Measurements from ENCODE around the gene SKA1. TPM values are rescaled to one million over a fixed set of nuclear protein-coding genes. Genes with fewer than 3 reads are reported as not detected.
A peak's percentile ranks its signal among the peaks of the same experiment; 100 is the strongest.
"Not testable (repeated sequence)": the region's sequence is repeated elsewhere in the genome, so short reads cannot be mapped to it uniquely, and the experiment has no call there.

Gene SKA1
- total RNA-seq, 1 donor from 2014 or later, result 4.7 TPM

DNA sequence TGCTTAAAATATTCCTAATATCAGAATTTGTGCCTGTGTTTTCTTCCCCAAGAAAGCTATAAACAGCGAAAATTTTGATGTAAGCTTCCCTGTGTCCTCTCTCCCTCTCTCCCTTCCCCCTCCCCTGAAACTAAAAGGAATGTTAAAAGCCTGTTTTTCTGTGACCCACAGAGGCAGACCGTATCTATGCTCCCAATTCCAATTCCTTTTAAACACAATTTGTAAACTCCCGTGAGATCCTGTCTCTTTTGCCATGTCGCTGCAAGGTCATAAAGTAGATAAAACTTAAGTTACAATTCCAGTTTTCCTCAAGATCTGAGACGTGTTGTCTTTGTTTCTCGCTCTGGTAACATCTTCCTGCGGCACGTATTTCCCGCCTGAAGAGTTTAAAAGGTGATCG is 23.3 kb downstream of the SKA1 start:
- TF ChIP-seq CTCF (IDR thresholded peaks at IDR 0.05; ENCODE audit: unreplicated experiment), result no peak
- Mint-ChIP-seq H3K4me3 (ENCODE audit: unreplicated experiment) (no peak overlapping the region), H3K36me3 (ENCODE audit: low read depth, unreplicated experiment) (no peaks in the 10 kb centered on the region), H3K27me3 (ENCODE audit: unreplicated experiment) (peaks cover 10% of the 10 kb centered on the region), H3K27ac (ENCODE audit: unreplicated experiment) (peak overlapping the region; percentile 9), H3K9me3 (ENCODE audit: unreplicated experiment) (no peaks in the 10 kb centered on the region), H3K4me1 (ENCODE audit: unreplicated experiment) (peaks cover 16% of the 10 kb centered on the region)
- no peak for DNase-seq (ENCODE audit: low spot score)

GRCh38 chr18:50398947-50399346 is 24.1 kb downstream of the SKA1 start:
- no peaks in the 10 kb centered on the region for H3K9me3 Mint-ChIP-seq (ENCODE audit: unreplicated experiment)
- no peak overlapping the region for H3K4me3 Mint-ChIP-seq (ENCODE audit: unreplicated experiment)
- peaks cover 17% of the 10 kb centered on the region for H3K4me1 Mint-ChIP-seq (ENCODE audit: unreplicated experiment)
- TF ChIP-seq CTCF (IDR thresholded peaks at IDR 0.05; ENCODE audit: unreplicated experiment), result no peak
- no peaks in the 10 kb centered on the region for H3K36me3 Mint-ChIP-seq (ENCODE audit: low read depth, unreplicated experiment)
- no peak overlapping the region for H3K27ac Mint-ChIP-seq (ENCODE audit: unreplicated experiment)
- no peak for DNase-seq (ENCODE audit: low spot score)
- H3K27me3 Mint-ChIP-seq (ENCODE audit: unreplicated experiment), result peaks cover 10% of the 10 kb centered on the region

DNA sequence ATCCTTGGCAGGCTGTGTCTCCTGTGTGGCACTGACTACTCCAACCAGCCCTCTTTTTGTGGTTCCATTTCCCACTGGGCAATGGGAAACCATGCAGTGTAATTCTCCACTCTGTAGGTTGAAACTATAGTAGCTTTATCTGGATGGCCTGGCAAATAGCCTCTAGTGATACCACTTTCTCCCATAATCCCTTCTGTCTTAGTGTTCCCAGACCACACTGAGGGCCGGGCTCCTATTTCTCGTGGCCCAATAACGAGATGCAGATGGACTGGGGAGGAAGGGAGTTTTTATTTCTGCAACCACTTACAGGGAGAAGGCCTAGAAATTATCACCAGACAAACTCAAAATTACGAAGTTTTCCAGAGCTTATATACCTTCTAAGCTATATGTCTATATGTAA is 24.7 kb downstream of the SKA1 start:
- Mint-ChIP-seq H3K9me3 (ENCODE audit: unreplicated experiment) (no peaks in the 10 kb centered on the region), H3K27me3 (ENCODE audit: unreplicated experiment) (peaks cover 12% of the 10 kb centered on the region), H3K4me3 (ENCODE audit: unreplicated experiment) (no peak overlapping the region), H3K27ac (ENCODE audit: unreplicated experiment) (no peak overlapping the region), H3K36me3 (ENCODE audit: low read depth, unreplicated experiment) (no peaks in the 10 kb centered on the region), H3K4me1 (ENCODE audit: unreplicated experiment) (peaks cover 22% of the 10 kb centered on the region)
- DNase-seq (ENCODE audit: low spot score), result no peak
- TF ChIP-seq CTCF (IDR thresholded peaks at IDR 0.05; ENCODE audit: unreplicated experiment), result no peak

DNA sequence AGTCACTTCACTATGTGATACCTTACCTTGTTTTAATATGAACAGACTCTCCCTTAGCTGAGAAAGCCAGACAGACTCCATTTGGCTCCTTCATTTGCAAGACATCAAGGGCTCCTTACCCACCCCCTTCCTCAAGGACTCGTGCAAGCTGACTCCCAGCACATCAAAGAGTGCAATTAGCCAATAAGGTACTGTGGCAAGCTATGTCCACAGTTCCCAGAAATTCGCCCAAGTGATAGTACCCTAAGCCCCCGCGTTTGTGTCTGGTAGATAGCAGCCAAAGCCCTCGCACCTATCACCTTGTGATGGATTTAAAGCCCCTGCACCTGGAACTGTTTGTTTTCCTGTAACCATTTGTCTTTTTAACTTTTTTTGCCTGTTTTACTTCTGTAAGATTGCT is 25.6 kb downstream of the SKA1 start:
- Mint-ChIP-seq H3K4me1 (ENCODE audit: unreplicated experiment) (peaks cover 31% of the 10 kb centered on the region), H3K27me3 (ENCODE audit: unreplicated experiment) (peaks cover 10% of the 10 kb centered on the region)
- not testable (repeated sequence) for DNase-seq (ENCODE audit: low spot score); H3K36me3 Mint-ChIP-seq (ENCODE audit: low read depth, unreplicated experiment); H3K9me3 Mint-ChIP-seq (ENCODE audit: unreplicated experiment); H3K4me3 Mint-ChIP-seq (ENCODE audit: unreplicated experiment); H3K27ac Mint-ChIP-seq (ENCODE audit: unreplicated experiment)

- Mint-ChIP-seq H3K9me3 (ENCODE audit: unreplicated experiment) (no peaks in the 10 kb centered on the region), H3K27me3 (ENCODE audit: unreplicated experiment) (peaks cover 10% of the 10 kb centered on the region), H3K27ac (ENCODE audit: unreplicated experiment) (no peak overlapping the region), H3K4me3 (ENCODE audit: unreplicated experiment) (no peak overlapping the region), H3K4me1 (ENCODE audit: unreplicated experiment) (peaks cover 33% of the 10 kb centered on the region), H3K36me3 (ENCODE audit: low read depth, unreplicated experiment) (no peaks in the 10 kb centered on the region)
- TF ChIP-seq CTCF (IDR thresholded peaks at IDR 0.05; ENCODE audit: unreplicated experiment), result no peak
- no peak for DNase-seq (ENCODE audit: low spot score)
These were observed 26.4 kb downstream of the SKA1 start for GRCh38 chr18:50401295-50401694.

- no peak for TF ChIP-seq CTCF (IDR thresholded peaks at IDR 0.05; ENCODE audit: unreplicated experiment)
- H3K36me3 Mint-ChIP-seq (ENCODE audit: low read depth, unreplicated experiment), result no peaks in the 10 kb centered on the region
- no peak overlapping the region for H3K4me3 Mint-ChIP-seq (ENCODE audit: unreplicated experiment)
- no peaks in the 10 kb centered on the region for H3K9me3 Mint-ChIP-seq (ENCODE audit: unreplicated experiment)
- no peak for DNase-seq (ENCODE audit: low spot score)
- peaks cover 10% of the 10 kb centered on the region for H3K27me3 Mint-ChIP-seq (ENCODE audit: unreplicated experiment)
- H3K4me1 Mint-ChIP-seq (ENCODE audit: unreplicated experiment), result peaks cover 33% of the 10 kb centered on the region
- H3K27ac Mint-ChIP-seq (ENCODE audit: unreplicated experiment), result no peak overlapping the region
These were observed 27.0 kb downstream of the SKA1 start for GRCh38 chr18:50401888-50402287.

GRCh38 chr18:50404752-50405581 is 30.1 kb downstream of the SKA1 start:
- not testable (repeated sequence) for H3K4me3 Mint-ChIP-seq (ENCODE audit: unreplicated experiment); H3K27me3 Mint-ChIP-seq (ENCODE audit: unreplicated experiment); DNase-seq (ENCODE audit: low spot score); H3K36me3 Mint-ChIP-seq (ENCODE audit: low read depth, unreplicated experiment); H3K9me3 Mint-ChIP-seq (ENCODE audit: unreplicated experiment)
- Mint-ChIP-seq H3K27ac (ENCODE audit: unreplicated experiment) (peak overlapping the region; percentile 69), H3K4me1 (ENCODE audit: unreplicated experiment) (peaks cover 31% of the 10 kb centered on the region)

All from endothelial cell (in vitro differentiated cells).